ENCODE data around the gene MALRD1.

- TF ChIP-seq ZNF384 (IDR thresholded peaks at IDR 0.05) (no peak), SUZ12 (IDR thresholded peaks at IDR 0.05) (no peak), FOXK2 (IDR thresholded peaks at IDR 0.05) (no peak), NFRKB (IDR thresholded peaks at IDR 0.05) (no peak), SP1 (IDR thresholded peaks at IDR 0.05) (no peak), ELF4 (IDR thresholded peaks at IDR 0.05) (no peak)
Observed at GRCh38 chr10:19738440-19738839, 689.8 kb downstream of the MALRD1 start.

All from HEK293T (cell line).